ENCODE results near the gene NRCAM.

NRCAM gene

GRCh38 chr7:108385834-108386422, 70.3 kb downstream of the NRCAM start:
- no peaks in the 10 kb centered on the region for H3K36me3 ChIP-seq (ENCODE audit: control insufficient read depth in 1 of 2, insufficient read depth in 2 of 2, low read length in 2 of 2)
- no peaks in the 10 kb centered on the region for H3K9me3 ChIP-seq (ENCODE audit: control insufficient read depth in 1 of 2, low read length in 2 of 2)
- H3K27ac ChIP-seq (ENCODE audit: low read length), result no peak overlapping the region
- no peak overlapping the region for H3K4me3 ChIP-seq (ENCODE audit: low read depth in 1 of 2, low read length in 2 of 2)
- no peaks in the 10 kb centered on the region for H3K27me3 ChIP-seq (ENCODE audit: low read depth, low read length)
- no peaks in the 10 kb centered on the region for H3K4me1 ChIP-seq (ENCODE audit: control insufficient read depth in 1 of 2, insufficient read depth in 2 of 2, low read length in 2 of 2)

- H3K4me1 ChIP-seq (ENCODE audit: control insufficient read depth in 1 of 2, insufficient read depth in 2 of 2, low read length in 2 of 2), result no peaks in the 10 kb centered on the region
Measured at GRCh38 chr7:108384716-108385483, 71.3 kb downstream of the NRCAM start.

GRCh38 chr7:108382932-108383331, 73.3 kb downstream of the NRCAM start:
- Histone ChIP-seq H3K36me3 (ENCODE audit: control insufficient read depth in 1 of 2, insufficient read depth in 2 of 2, low read length in 2 of 2) (no peaks in the 10 kb centered on the region), H3K9me3 (ENCODE audit: control insufficient read depth in 1 of 2, low read length in 2 of 2) (no peaks in the 10 kb centered on the region), H3K4me3 (ENCODE audit: low read depth in 1 of 2, low read length in 2 of 2) (no peak overlapping the region), H3K27ac (ENCODE audit: low read length) (no peak overlapping the region), H3K27me3 (ENCODE audit: low read depth, low read length) (no peaks in the 10 kb centered on the region), H3K4me1 (ENCODE audit: control insufficient read depth in 1 of 2, insufficient read depth in 2 of 2, low read length in 2 of 2) (no peaks in the 10 kb centered on the region)

More at GRCh38 chr7:108384716-108385483, 71.3 kb downstream of the NRCAM start:
- Histone ChIP-seq H3K4me3 (ENCODE audit: low read depth in 1 of 2, low read length in 2 of 2) (no peak overlapping the region), H3K27ac (ENCODE audit: low read length) (no peak overlapping the region), H3K36me3 (ENCODE audit: control insufficient read depth in 1 of 2, insufficient read depth in 2 of 2, low read length in 2 of 2) (no peaks in the 10 kb centered on the region), H3K9me3 (ENCODE audit: control insufficient read depth in 1 of 2, low read length in 2 of 2) (no peaks in the 10 kb centered on the region), H3K27me3 (ENCODE audit: low read depth, low read length) (no peaks in the 10 kb centered on the region)

- Histone ChIP-seq H3K9me3 (ENCODE audit: control insufficient read depth in 1 of 2, low read length in 2 of 2) (no peaks in the 10 kb centered on the region), H3K27ac (ENCODE audit: low read length) (no peak overlapping the region), H3K4me3 (ENCODE audit: low read depth in 1 of 2, low read length in 2 of 2) (no peak overlapping the region), H3K27me3 (ENCODE audit: low read depth, low read length) (peaks cover 3% of the 10 kb centered on the region), H3K36me3 (ENCODE audit: control insufficient read depth in 1 of 2, insufficient read depth in 2 of 2, low read length in 2 of 2) (no peaks in the 10 kb centered on the region), H3K4me1 (ENCODE audit: control insufficient read depth in 1 of 2, insufficient read depth in 2 of 2, low read length in 2 of 2) (no peaks in the 10 kb centered on the region)
Measured at GRCh38 chr7:108380517-108380916, 75.7 kb downstream of the NRCAM start.

- no peak overlapping the region for H3K27ac ChIP-seq (ENCODE audit: low read length)
- H3K4me3 ChIP-seq (ENCODE audit: low read depth in 1 of 2, low read length in 2 of 2), result no peak overlapping the region
- H3K36me3 ChIP-seq (ENCODE audit: control insufficient read depth in 1 of 2, insufficient read depth in 2 of 2, low read length in 2 of 2), result no peaks in the 10 kb centered on the region
- no peaks in the 10 kb centered on the region for H3K4me1 ChIP-seq (ENCODE audit: control insufficient read depth in 1 of 2, insufficient read depth in 2 of 2, low read length in 2 of 2)
- H3K9me3 ChIP-seq (ENCODE audit: control insufficient read depth in 1 of 2, low read length in 2 of 2), result peaks cover 0 to 3% of the 10 kb centered on the region in 2 donors
- peaks cover 3% of the 10 kb centered on the region for H3K27me3 ChIP-seq (ENCODE audit: low read depth, low read length)
Measured at GRCh38 chr7:108376206-108376605, 80.0 kb downstream of the NRCAM start.

GRCh38 chr7:108375668-108376067, 80.6 kb downstream of the NRCAM start:
- Histone ChIP-seq H3K4me3 (ENCODE audit: low read depth in 1 of 2, low read length in 2 of 2) (no peak overlapping the region), H3K4me1 (ENCODE audit: control insufficient read depth in 1 of 2, insufficient read depth in 2 of 2, low read length in 2 of 2) (no peaks in the 10 kb centered on the region), H3K36me3 (ENCODE audit: control insufficient read depth in 1 of 2, insufficient read depth in 2 of 2, low read length in 2 of 2) (no peaks in the 10 kb centered on the region), H3K9me3 (ENCODE audit: control insufficient read depth in 1 of 2, low read length in 2 of 2) (peaks cover 0 to 3% of the 10 kb centered on the region in 2 donors), H3K27me3 (ENCODE audit: low read depth, low read length) (peaks cover 3% of the 10 kb centered on the region), H3K27ac (ENCODE audit: low read length) (no peak overlapping the region)

- Histone ChIP-seq H3K27ac (ENCODE audit: low read length) (no peak overlapping the region), H3K4me1 (ENCODE audit: control insufficient read depth in 1 of 2, insufficient read depth in 2 of 2, low read length in 2 of 2) (no peaks in the 10 kb centered on the region), H3K4me3 (ENCODE audit: low read depth in 1 of 2, low read length in 2 of 2) (no peak overlapping the region), H3K9me3 (ENCODE audit: control insufficient read depth in 1 of 2, low read length in 2 of 2) (peaks cover 0 to 3% of the 10 kb centered on the region in 2 donors), H3K27me3 (ENCODE audit: low read depth, low read length) (peaks cover 3% of the 10 kb centered on the region), H3K36me3 (ENCODE audit: control insufficient read depth in 1 of 2, insufficient read depth in 2 of 2, low read length in 2 of 2) (no peaks in the 10 kb centered on the region)
Measured at GRCh38 chr7:108374899-108375298, 81.3 kb downstream of the NRCAM start.

- Histone ChIP-seq H3K4me3 (ENCODE audit: low read depth in 1 of 2, low read length in 2 of 2) (no peak overlapping the region), H3K36me3 (ENCODE audit: control insufficient read depth in 1 of 2, insufficient read depth in 2 of 2, low read length in 2 of 2) (no peaks in the 10 kb centered on the region), H3K27ac (ENCODE audit: low read length) (no peak overlapping the region), H3K4me1 (ENCODE audit: control insufficient read depth in 1 of 2, insufficient read depth in 2 of 2, low read length in 2 of 2) (no peaks in the 10 kb centered on the region), H3K27me3 (ENCODE audit: low read depth, low read length) (peaks cover 3% of the 10 kb centered on the region), H3K9me3 (ENCODE audit: control insufficient read depth in 1 of 2, low read length in 2 of 2) (peaks cover 0 to 3% of the 10 kb centered on the region in 2 donors)
Measured at GRCh38 chr7:108372618-108373017, 83.6 kb downstream of the NRCAM start.

- Histone ChIP-seq H3K4me3 (ENCODE audit: low read depth in 1 of 2, low read length in 2 of 2) (no peak overlapping the region), H3K27me3 (ENCODE audit: low read depth, low read length) (no peaks in the 10 kb centered on the region), H3K27ac (ENCODE audit: low read length) (no peak overlapping the region), H3K4me1 (ENCODE audit: control insufficient read depth in 1 of 2, insufficient read depth in 2 of 2, low read length in 2 of 2) (no peaks in the 10 kb centered on the region), H3K36me3 (ENCODE audit: control insufficient read depth in 1 of 2, insufficient read depth in 2 of 2, low read length in 2 of 2) (no peaks in the 10 kb centered on the region), H3K9me3 (ENCODE audit: control insufficient read depth in 1 of 2, low read length in 2 of 2) (peaks cover 0 to 3% of the 10 kb centered on the region in 2 donors)
Measured at GRCh38 chr7:108370616-108371015, 85.6 kb downstream of the NRCAM start.

- no peak overlapping the region for H3K27ac ChIP-seq (ENCODE audit: low read length)
- no peaks in the 10 kb centered on the region for H3K27me3 ChIP-seq (ENCODE audit: low read depth, low read length)
- no peaks in the 10 kb centered on the region for H3K4me1 ChIP-seq (ENCODE audit: control insufficient read depth in 1 of 2, insufficient read depth in 2 of 2, low read length in 2 of 2)
- no peak overlapping the region for H3K4me3 ChIP-seq (ENCODE audit: low read depth in 1 of 2, low read length in 2 of 2)
- peaks cover 0 to 3% of the 10 kb centered on the region in 2 donors for H3K9me3 ChIP-seq (ENCODE audit: control insufficient read depth in 1 of 2, low read length in 2 of 2)
- H3K36me3 ChIP-seq (ENCODE audit: control insufficient read depth in 1 of 2, insufficient read depth in 2 of 2, low read length in 2 of 2), result no peaks in the 10 kb centered on the region
Measured at GRCh38 chr7:108368466-108368865, 87.8 kb downstream of the NRCAM start.

- H3K36me3 ChIP-seq (ENCODE audit: control insufficient read depth in 1 of 2, insufficient read depth in 2 of 2, low read length in 2 of 2), result no peaks in the 10 kb centered on the region
- peaks cover 0 to 3% of the 10 kb centered on the region in 2 donors for H3K9me3 ChIP-seq (ENCODE audit: control insufficient read depth in 1 of 2, low read length in 2 of 2)
- H3K27ac ChIP-seq (ENCODE audit: low read length), result no peak overlapping the region
Measured at GRCh38 chr7:108367946-108368345, 88.3 kb downstream of the NRCAM start.

More at GRCh38 chr7:108367946-108368345, 88.3 kb downstream of the NRCAM start:
- no peak overlapping the region for H3K4me3 ChIP-seq (ENCODE audit: low read depth in 1 of 2, low read length in 2 of 2)
- H3K27me3 ChIP-seq (ENCODE audit: low read depth, low read length), result no peaks in the 10 kb centered on the region
- no peaks in the 10 kb centered on the region for H3K4me1 ChIP-seq (ENCODE audit: control insufficient read depth in 1 of 2, insufficient read depth in 2 of 2, low read length in 2 of 2)
